Measurements from ENCODE around the gene NXNL1. TPM values are rescaled to one million over a fixed set of nuclear protein-coding genes. Genes with fewer than 3 reads are reported as not detected.

NXNL1 gene
- total RNA-seq, 2 donors from 2014 or later, result not detected

- TF ChIP-seq CTCF (IDR thresholded peaks at IDR 0.05), result peak in 2 of 4 experiments; percentile 10 to 37
- no peak for TF ChIP-seq POLR2AphosphoS5 (IDR thresholded peaks at IDR 0.05)
- intact Hi-C loops (cut with DNase I), result no loop called here
- no peak for DNase-seq (ENCODE audit: low spot score)
- Histone ChIP-seq H3K4me1 (replicated peaks) (no peaks in the 10 kb centered on the region), H3K4me3 (no peak overlapping the region), H3K9me3 (no peaks in the 10 kb centered on the region), H3K27ac (no peak overlapping the region), H3K36me3 (no peaks in the 10 kb centered on the region), H3K27me3 (replicated peaks; ENCODE audit: insufficient read depth) (no peaks in the 10 kb centered on the region)
- 54% methylated on average over 8 of the region's 8 CpGs for WGBS
Observed at GRCh38 chr19:17441241-17442021, 19.3 kb downstream of the NXNL1 start.

GRCh38 chr19:17436874-17437267 lies 23.9 kb downstream of the NXNL1 start:
- WGBS, result 72% methylated on average over 7 of the region's 7 CpGs
- TF ChIP-seq CTCF (IDR thresholded peaks at IDR 0.05), result no peak
- no peak for TF ChIP-seq POLR2A (IDR thresholded peaks at IDR 0.05)
- H3K4me1 ChIP-seq (replicated peaks), result no peaks in the 10 kb centered on the region

GRCh38 chr19:17436094-17436873 lies 24.4 kb downstream of the NXNL1 start:
- H3K9me3 ChIP-seq, result no peaks in the 10 kb centered on the region
- no peaks in the 10 kb centered on the region for H3K36me3 ChIP-seq
- H3K4me3 ChIP-seq, result no peak overlapping the region
- WGBS, result 98% methylated on average over 25 of the region's 25 CpGs
- no peaks in the 10 kb centered on the region for H3K27me3 ChIP-seq (replicated peaks; ENCODE audit: insufficient read depth)
- no peak for DNase-seq (ENCODE audit: low spot score)
- H3K27ac ChIP-seq, result no peak overlapping the region
- TF ChIP-seq POLR2AphosphoS5 (IDR thresholded peaks at IDR 0.05) (no peak), POLR2A (IDR thresholded peaks at IDR 0.05) (no peak), CTCF (IDR thresholded peaks at IDR 0.05) (no peak)
- intact Hi-C loops (cut with DNase I), result no loop called here
- no peaks in the 10 kb centered on the region for H3K4me1 ChIP-seq (replicated peaks)

More at GRCh38 chr19:17436874-17437267, 23.9 kb downstream of the NXNL1 start:
- Histone ChIP-seq H3K27ac (no peak overlapping the region), H3K9me3 (no peaks in the 10 kb centered on the region), H3K4me3 (no peak overlapping the region), H3K36me3 (no peaks in the 10 kb centered on the region), H3K27me3 (replicated peaks; ENCODE audit: insufficient read depth) (no peaks in the 10 kb centered on the region)
- intact Hi-C loops (cut with DNase I), result no loop called here
- DNase-seq (ENCODE audit: low spot score), result no peak

- Histone ChIP-seq H3K9me3 (no peaks in the 10 kb centered on the region), H3K27me3 (replicated peaks; ENCODE audit: insufficient read depth) (no peaks in the 10 kb centered on the region), H3K4me3 (no peak overlapping the region), H3K27ac (no peak overlapping the region), H3K4me1 (replicated peaks) (no peaks in the 10 kb centered on the region), H3K36me3 (no peaks in the 10 kb centered on the region)
- WGBS, result 87% methylated on average over 7 of the region's 7 CpGs
- no peak for DNase-seq (ENCODE audit: low spot score)
- TF ChIP-seq POLR2AphosphoS5 (IDR thresholded peaks at IDR 0.05) (no peak), CTCF (IDR thresholded peaks at IDR 0.05) (no peak), POLR2A (IDR thresholded peaks at IDR 0.05) (no peak)
- intact Hi-C loops (cut with DNase I), result no loop called here
Observed at GRCh38 chr19:17435218-17435617, 25.5 kb downstream of the NXNL1 start.
